ENCODE measurements around the gene KRTAP2-3. TPM values are rescaled to one million over a fixed set of nuclear protein-coding genes. Genes with fewer than 3 reads are reported as not detected.
"Not testable (repeated sequence)": the region's sequence is repeated elsewhere in the genome, so short reads cannot be mapped to it uniquely, and the experiment has no call there.

The KRTAP2-3 gene
- total RNA-seq, 1 donor, result not detected

GRCh38 chr17:41058741-41059140 is 1.2 kb downstream of the KRTAP2-3 start:
- peak; percentile 86 for DNase-seq (ENCODE audit: insufficient read length, low spot score, missing footprints)

DNA sequence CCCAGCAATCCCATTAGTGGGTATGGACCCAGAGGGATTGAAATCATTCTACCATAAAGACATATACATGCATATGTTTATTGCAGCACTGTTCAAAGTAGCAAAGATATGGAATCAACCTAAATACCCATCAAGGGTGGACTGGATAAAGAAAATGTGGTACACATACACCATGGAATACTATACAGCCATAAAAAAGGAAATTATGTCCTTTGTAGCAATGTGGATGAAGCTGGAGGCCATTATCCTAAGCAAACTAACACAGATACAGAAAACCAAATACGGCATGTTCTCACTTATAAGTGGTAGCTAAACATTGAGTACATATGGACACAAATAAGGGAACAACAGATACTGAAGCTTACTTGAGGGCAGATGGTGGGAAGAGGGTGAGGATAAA is 2.4 kb downstream of the KRTAP2-3 start:
- Histone ChIP-seq H3K27me3 (ENCODE audit: insufficient read depth, low read length) (no peaks in the 10 kb centered on the region), H3K4me3 (ENCODE audit: insufficient read depth, low read length) (no peak overlapping the region), H4K20me1 (ENCODE audit: insufficient read depth, low read length) (no peaks in the 10 kb centered on the region), H3K4me1 (ENCODE audit: insufficient read depth, low read length) (peaks cover 49% of the 10 kb centered on the region), H3K4me2 (ENCODE audit: insufficient read depth, low read length) (no peak overlapping the region), H3K9me3 (ENCODE audit: low read depth, low read length) (peaks cover 2% of the 10 kb centered on the region), H3K27ac (ENCODE audit: low read depth, low read length) (peak overlapping the region; percentile 94), H3K79me2 (ENCODE audit: insufficient read depth, low read length) (peaks cover 9% of the 10 kb centered on the region), H3K36me3 (ENCODE audit: insufficient read depth, low read length) (no peaks in the 10 kb centered on the region), H2AFZ (ENCODE audit: low read length) (no peak overlapping the region)
- TF ChIP-seq, protein P1, sequence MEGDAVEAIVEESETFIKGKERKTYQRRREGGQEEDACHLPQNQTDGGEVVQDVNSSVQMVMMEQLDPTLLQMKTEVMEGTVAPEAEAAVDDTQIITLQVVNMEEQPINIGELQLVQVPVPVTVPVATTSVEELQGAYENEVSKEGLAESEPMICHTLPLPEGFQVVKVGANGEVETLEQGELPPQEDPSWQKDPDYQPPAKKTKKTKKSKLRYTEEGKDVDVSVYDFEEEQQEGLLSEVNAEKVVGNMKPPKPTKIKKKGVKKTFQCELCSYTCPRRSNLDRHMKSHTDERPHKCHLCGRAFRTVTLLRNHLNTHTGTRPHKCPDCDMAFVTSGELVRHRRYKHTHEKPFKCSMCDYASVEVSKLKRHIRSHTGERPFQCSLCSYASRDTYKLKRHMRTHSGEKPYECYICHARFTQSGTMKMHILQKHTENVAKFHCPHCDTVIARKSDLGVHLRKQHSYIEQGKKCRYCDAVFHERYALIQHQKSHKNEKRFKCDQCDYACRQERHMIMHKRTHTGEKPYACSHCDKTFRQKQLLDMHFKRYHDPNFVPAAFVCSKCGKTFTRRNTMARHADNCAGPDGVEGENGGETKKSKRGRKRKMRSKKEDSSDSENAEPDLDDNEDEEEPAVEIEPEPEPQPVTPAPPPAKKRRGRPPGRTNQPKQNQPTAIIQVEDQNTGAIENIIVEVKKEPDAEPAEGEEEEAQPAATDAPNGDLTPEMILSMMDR (IDR thresholded peaks at IDR 0.05; ENCODE audit: extremely low read depth, low read depth, low read length), result no peak
- DNase-seq (ENCODE audit: insufficient read length, low spot score, missing footprints), result no peak

More at GRCh38 chr17:41058741-41059140, 1.2 kb downstream of the KRTAP2-3 start:
- peaks cover 53% of the 10 kb centered on the region for H3K4me1 ChIP-seq (ENCODE audit: insufficient read depth, low read length)
- H3K9me3 ChIP-seq (ENCODE audit: low read depth, low read length), result peaks cover 2% of the 10 kb centered on the region
- peaks cover 6% of the 10 kb centered on the region for H3K79me2 ChIP-seq (ENCODE audit: insufficient read depth, low read length)
- TF ChIP-seq, protein P1 (IDR thresholded peaks at IDR 0.05; ENCODE audit: extremely low read depth, low read depth, low read length), result no peak
- no peak overlapping the region for H3K4me3 ChIP-seq (ENCODE audit: insufficient read depth, low read length)
- H2AFZ ChIP-seq (ENCODE audit: low read length), result no peak overlapping the region
- H3K27ac ChIP-seq (ENCODE audit: low read depth, low read length), result peak overlapping the region; percentile 94
- H3K36me3 ChIP-seq (ENCODE audit: insufficient read depth, low read length), result no peaks in the 10 kb centered on the region
- no peaks in the 10 kb centered on the region for H4K20me1 ChIP-seq (ENCODE audit: insufficient read depth, low read length)
- no peaks in the 10 kb centered on the region for H3K27me3 ChIP-seq (ENCODE audit: insufficient read depth, low read length)
- peak overlapping the region; percentile 35 for H3K4me2 ChIP-seq (ENCODE audit: insufficient read depth, low read length)

DNA sequence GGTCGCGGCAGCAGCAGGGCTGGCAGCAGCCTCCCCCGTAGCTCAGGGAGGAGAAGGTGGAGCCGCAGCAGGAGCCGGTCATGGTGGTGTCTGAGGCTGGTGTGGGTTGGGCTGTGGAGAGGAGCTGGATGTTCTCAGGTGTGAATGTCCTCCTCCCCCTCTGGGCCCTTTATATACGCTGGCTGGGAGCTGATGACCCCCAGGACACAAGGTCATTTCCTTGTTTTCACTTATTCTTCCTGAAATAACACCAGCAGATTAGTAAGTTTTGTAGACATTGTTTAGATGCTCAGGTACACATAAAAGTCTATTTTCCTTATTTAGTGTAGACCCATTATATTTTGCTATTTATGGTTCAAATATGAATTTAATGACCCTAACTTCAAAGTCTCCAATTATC is 4.8 kb downstream of the KRTAP2-3 start, which contains the start of gene KRTAP2-2:
Gene KRTAP2-2 (minus strand): TSS at position 101 of the 400 bp plus-strand sequence. CDS start 19 bp downstream, at position 82.
- H3K27ac ChIP-seq (ENCODE audit: low read depth, low read length), result peak within 1 kb of the TSS; percentile 66

DNA sequence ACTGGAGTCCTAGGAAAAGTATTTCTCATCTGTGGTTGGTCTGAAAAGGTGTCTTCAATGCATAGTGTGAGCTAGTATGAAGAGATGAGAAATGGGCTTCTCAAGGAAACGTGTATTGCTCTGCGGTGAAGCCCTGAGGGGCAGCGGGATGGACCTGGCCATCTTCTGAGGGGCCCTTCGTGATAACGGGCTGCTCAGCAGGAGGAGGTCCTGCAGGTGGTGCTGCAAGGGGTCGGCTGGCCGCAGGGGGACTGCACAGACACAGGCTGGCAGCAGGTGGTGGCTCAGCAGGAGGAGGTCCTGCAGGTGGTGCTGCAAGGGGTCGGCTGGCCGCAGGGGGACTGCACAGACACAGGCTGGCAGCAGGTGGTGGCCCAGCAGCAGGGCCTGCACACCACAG is 5.4 kb downstream of the KRTAP2-3 start:
- DNase-seq (ENCODE audit: insufficient read length, low spot score, missing footprints); H3K9me3 ChIP-seq (ENCODE audit: low read depth, low read length); H3K27me3 ChIP-seq (ENCODE audit: insufficient read depth, low read length); H4K20me1 ChIP-seq (ENCODE audit: insufficient read depth, low read length); H3K36me3 ChIP-seq (ENCODE audit: insufficient read depth, low read length); H2AFZ ChIP-seq (ENCODE audit: low read length); H3K79me2 ChIP-seq (ENCODE audit: insufficient read depth, low read length); H3K4me3 ChIP-seq (ENCODE audit: insufficient read depth, low read length); H3K4me2 ChIP-seq (ENCODE audit: insufficient read depth, low read length); H3K27ac ChIP-seq (ENCODE audit: low read depth, low read length): not testable (repeated sequence)
- H3K4me1 ChIP-seq (ENCODE audit: insufficient read depth, low read length), result peaks cover 31% of the 10 kb centered on the region

More for the DNA sequence above, 4.8 kb downstream of the KRTAP2-3 start, which contains the start of gene KRTAP2-2:
- H3K4me1 ChIP-seq (ENCODE audit: insufficient read depth, low read length), result peaks cover 34% of the 10 kb centered on the region
- not testable (repeated sequence) for H4K20me1 ChIP-seq (ENCODE audit: insufficient read depth, low read length); H3K4me2 ChIP-seq (ENCODE audit: insufficient read depth, low read length); H3K27me3 ChIP-seq (ENCODE audit: insufficient read depth, low read length); H3K9me3 ChIP-seq (ENCODE audit: low read depth, low read length); DNase-seq (ENCODE audit: insufficient read length, low spot score, missing footprints); H3K36me3 ChIP-seq (ENCODE audit: insufficient read depth, low read length); H2AFZ ChIP-seq (ENCODE audit: low read length); H3K79me2 ChIP-seq (ENCODE audit: insufficient read depth, low read length); H3K4me3 ChIP-seq (ENCODE audit: insufficient read depth, low read length)

DNA sequence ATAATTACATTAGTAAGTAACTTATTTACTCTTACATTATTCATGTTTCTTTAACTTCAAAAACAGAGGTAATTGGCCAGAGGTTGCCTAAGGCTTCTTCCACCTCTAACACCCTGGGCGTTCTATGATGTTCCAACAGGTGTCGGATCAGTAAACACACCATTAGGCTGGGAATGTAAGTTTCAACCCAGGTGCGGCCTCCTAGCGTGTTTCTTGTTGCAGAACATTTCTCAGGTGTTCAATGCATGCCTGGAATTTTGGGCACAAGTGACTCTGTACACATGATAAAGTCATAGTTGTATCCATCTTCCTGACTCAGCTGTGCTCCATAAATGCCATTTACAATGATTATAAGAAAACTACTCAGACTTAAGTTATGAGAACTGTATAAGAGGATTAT is 5.9 kb downstream of the KRTAP2-3 start:
- Histone ChIP-seq H3K4me2 (ENCODE audit: insufficient read depth, low read length) (no peak overlapping the region), H3K27me3 (ENCODE audit: insufficient read depth, low read length) (no peaks in the 10 kb centered on the region), H4K20me1 (ENCODE audit: insufficient read depth, low read length) (no peaks in the 10 kb centered on the region), H2AFZ (ENCODE audit: low read length) (no peak overlapping the region), H3K36me3 (ENCODE audit: insufficient read depth, low read length) (no peaks in the 10 kb centered on the region), H3K27ac (ENCODE audit: low read depth, low read length) (peak overlapping the region; percentile 66), H3K79me2 (ENCODE audit: insufficient read depth, low read length) (peaks cover 9% of the 10 kb centered on the region), H3K9me3 (ENCODE audit: low read depth, low read length) (peaks cover 2% of the 10 kb centered on the region), H3K4me1 (ENCODE audit: insufficient read depth, low read length) (peaks cover 28% of the 10 kb centered on the region), H3K4me3 (ENCODE audit: insufficient read depth, low read length) (no peak overlapping the region)
- no peak for DNase-seq (ENCODE audit: insufficient read length, low spot score, missing footprints)
- TF ChIP-seq, protein P1 (IDR thresholded peaks at IDR 0.05; ENCODE audit: extremely low read depth, low read depth, low read length), result no peak

All from osteoblast (primary cell).